AG09319 (cell line): ENCODE results near the gene CNST.
"Not testable (repeated sequence)": the region's sequence is repeated elsewhere in the genome, so short reads cannot be mapped to it uniquely, and the experiment has no call there.

Source experiments
- DNase-seq: peaks from one replicate; pipeline ENCODE4 v3.0.0-alpha.2; 2010; ENCODE audit warnings: low read depth; ENCODE audit errors: extremely low read depth
- CTCF ChIP-seq: IDR thresholded peaks from 2 replicates; pipeline ENCODE4 v1.5.1; 2011; ENCODE audit warnings: low read depth, mild to moderate bottlenecking, inconsistent platforms, low read length, moderate library complexity

Gene CNST

GRCh38 chr1:246691622-246692495 is 125.6 kb downstream of the CNST start:
- DNase-seq = no peak
- no peak for TF ChIP-seq CTCF

GRCh38 chr1:246694213-246694895 is 128.1 kb downstream of the CNST start:
- not testable (repeated sequence) for DNase-seq

DNA sequence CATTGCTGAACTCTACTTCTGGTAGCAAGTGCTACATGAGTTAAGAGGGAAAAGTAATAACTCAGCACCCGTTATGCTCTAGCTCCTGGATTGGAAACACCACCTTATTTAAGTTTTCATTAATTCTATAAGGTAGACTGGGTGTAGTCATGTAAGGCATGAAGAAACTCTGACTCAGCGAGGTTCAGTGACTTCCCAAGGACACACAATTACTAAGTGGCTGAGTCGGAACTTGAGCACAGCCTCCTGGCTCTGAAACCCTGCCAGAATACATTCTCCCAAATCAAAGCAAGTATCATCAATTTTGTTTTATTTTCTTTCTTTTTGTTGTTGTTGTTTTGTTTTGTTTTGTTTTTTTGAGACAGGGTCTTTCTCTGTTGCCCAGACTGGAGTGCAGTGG is 128.9 kb downstream of the CNST start:
- no peak for TF ChIP-seq CTCF
- DNase-seq = no peak

GRCh38 chr1:246695666-246696065 is 129.4 kb downstream of the CNST start:
- TF ChIP-seq CTCF = no peak
- DNase-seq = no peak

GRCh38 chr1:246698466-246699094 is 132.3 kb downstream of the CNST start:
- no peak for DNase-seq
- TF ChIP-seq CTCF = no peak

DNA sequence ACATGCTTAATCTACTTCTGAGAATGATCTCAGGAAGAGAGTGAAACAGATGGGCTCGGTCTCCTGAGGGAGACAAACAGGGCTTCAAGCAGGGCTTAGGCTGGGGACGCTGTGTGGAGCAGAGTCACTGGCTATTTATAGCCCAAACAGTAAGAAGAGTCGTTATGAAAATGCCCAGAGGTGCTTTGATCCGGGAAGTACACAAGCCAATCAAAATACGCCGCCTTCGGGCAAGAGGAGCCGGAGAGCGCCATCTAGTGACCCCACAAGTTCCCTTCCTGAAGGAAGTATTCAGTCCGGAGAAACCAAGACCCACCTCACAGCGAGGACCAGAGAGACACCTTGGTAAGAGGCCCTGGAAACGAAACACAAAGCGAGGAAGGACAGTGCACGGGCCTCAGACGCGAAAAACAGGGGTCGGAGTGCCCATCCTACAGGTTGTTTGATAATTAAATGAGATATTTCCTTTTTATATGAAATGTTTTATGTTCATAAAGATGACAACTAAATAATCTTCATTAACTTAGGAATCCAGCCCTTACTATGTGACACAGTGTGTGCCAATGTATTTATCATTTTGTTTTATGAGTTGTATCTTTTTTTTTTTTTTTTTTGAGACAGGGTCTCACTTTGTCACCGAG is 133.0 kb downstream of the CNST start:
- peak; percentile 92 for TF ChIP-seq CTCF
- peak; percentile 87 for DNase-seq

- no peak for TF ChIP-seq CTCF
- no peak for DNase-seq
These were observed 137.3 kb downstream of the CNST start for GRCh38 chr1:246703581-246703980.
